DND-41 (cell line): ENCODE results near the gene LRRC42.

Experiments used
- CTCF ChIP-seq: IDR thresholded peaks from 2 replicates; pipeline ENCODE4 v1.5.1; 2012; ENCODE audit warnings: borderline replicate concordance, low read length, moderate library complexity, mild to moderate bottlenecking; ENCODE audit not compliant: poor library complexity, severe bottlenecking; ENCODE audit errors: extremely low read depth
- EZH2 ChIP-seq: IDR thresholded peaks from 3 replicates; pipeline ENCODE4 v1.6.1; 2012; ENCODE audit warnings: borderline replicate concordance, low read depth, mild to moderate bottlenecking, moderate library complexity, low read length, inconsistent platforms; ENCODE audit not compliant: severe bottlenecking

DNA sequence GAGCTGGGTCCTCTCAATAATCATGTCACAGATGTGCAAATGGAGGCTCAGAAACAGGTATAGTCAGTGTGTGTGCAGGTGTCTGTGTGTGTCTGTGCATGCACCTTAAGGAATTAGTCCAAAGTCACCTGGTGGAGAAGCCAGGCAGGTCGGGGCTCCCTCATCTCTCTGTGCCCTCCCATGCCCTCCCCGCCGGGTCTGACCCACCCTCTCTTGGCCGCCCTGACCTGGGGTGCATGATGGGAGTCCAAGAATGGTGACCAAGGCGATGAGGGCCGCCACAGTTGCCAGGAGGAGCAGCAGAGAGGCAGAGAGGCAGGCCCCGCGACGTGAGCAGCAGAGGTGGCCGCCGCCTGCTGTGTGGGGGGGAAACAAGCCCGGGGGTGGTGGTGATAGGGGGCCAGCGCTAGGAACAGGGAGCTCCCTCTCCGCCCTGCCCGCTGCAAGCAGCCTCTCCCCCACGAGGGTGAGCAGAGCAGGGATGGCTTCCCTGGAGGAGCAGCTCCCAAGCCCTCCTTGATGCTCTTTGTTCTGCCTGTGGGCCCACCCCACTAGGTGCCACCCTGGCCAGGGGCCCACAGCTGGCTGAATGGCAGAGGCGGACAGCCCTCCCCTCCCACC, 68.0 kb downstream of the LRRC42 start:
- TF ChIP-seq CTCF (no peak), EZH2 (no peak)
